ENCODE data around the gene MMP24.
"Not testable (repeated sequence)": the region's sequence is repeated elsewhere in the genome, so short reads cannot be mapped to it uniquely, and the experiment has no call there.

MMP24 gene

GRCh38 chr20:35226126-35226883 lies at the start of gene MMP24:
Gene MMP24, plus strand, starts transcription at chr20:35226690. Its CDS starts 49 bp downstream, at chr20:35226739.
- DNase-seq, result no peak

DNA sequence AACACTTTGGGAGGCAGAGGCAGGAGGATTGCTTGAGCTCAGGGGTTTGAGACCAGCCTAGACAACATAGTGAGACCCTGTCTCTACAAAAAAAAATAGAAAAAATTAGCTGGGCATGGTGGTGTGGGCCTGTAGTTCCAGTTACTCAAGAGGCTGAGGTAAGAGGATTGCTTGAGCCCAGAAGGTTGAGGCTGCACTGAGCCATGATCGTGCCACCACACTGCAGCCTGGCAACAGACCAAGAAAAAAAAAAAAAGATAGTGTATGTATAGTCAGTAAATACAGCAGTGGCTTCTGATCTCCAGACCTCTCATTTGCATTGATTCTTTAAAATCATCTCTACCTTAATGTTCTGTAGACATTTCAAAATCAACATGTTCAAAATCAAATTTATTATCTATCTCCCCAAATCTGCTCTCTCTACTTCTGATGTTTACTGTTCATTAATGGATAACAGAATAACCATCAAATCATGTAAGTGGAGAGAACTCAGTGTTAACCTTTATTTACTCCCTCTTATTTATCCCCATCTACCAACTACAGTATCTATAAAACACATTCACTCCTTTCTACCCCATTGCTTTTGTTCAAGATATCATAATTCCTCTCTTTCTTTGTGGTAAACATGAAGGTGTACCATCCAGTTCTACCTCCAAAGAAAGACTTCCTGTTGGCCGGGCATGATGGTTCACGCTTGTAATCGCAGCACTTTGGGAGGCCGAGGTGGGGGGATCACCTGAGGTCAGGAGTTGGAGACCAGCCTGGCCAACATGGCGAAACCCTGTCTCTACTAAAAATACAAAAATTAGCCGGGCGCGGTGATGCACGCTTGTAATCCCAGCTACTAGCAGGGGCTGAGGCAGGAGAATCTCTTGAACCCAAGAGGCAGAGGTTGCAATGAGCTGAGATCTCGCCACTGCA lies 46.9 kb upstream of the MMP24 start:
- DNase-seq, result no peak

DNA sequence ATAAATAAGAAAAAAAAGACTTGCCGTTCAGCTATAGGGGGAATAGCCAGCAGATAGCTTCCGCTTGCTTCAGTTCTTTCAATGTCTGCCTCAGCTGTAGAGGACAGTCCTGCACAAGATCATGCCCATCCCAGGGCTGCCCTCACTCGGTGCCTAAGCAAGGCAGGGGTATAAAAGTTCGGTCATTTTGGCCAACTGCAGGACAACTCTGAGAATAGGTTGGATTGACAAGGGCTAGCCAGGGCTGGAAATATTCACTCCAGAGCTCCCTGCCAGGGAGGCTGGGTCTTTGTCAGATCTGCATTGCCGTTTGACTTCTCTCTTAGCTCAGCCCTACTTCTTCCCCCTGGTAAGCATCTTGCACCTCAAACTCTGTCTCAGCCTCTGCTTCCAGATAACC lies 46.2 kb upstream of the MMP24 start:
- DNase-seq, result no peak

GRCh38 chr20:35181731-35182130 lies 44.8 kb upstream of the MMP24 start:
- DNase-seq, result no peak

- not testable (repeated sequence) for DNase-seq
Measured at GRCh38 chr20:35186691-35187289, 39.7 kb upstream of the MMP24 start.

DNA sequence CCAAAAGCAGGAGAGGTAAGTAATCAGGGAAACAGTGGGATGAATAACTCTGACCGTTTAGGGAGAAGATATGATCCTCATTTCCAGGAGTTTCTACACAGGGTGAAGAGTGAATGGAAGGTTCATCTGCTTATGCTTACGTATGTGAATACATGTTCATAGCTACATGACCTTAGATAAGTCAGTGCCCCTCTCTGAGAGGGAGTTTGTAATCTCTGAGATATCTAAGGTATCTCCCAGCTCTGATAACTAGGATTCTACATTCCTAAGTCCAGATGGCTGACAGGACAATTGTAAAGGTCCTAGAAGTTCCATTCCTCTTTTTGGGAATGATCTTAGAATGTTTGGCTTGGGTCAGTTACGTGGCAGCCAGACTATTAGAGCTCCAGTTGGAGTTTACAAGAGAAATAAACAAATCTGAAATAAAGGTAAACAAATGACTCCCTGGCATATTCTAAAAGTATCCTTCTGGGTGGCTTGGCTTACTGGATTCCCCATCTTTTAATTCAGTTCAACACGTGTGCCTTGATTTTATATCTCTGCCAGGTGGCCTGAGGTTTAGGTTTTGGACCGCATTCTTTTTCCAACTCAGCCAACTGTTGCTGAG lies 38.8 kb upstream of the MMP24 start:
- DNase-seq, result no peak

- not testable (repeated sequence) for DNase-seq
Measured at GRCh38 chr20:35189223-35189622, 37.3 kb upstream of the MMP24 start.

DNA sequence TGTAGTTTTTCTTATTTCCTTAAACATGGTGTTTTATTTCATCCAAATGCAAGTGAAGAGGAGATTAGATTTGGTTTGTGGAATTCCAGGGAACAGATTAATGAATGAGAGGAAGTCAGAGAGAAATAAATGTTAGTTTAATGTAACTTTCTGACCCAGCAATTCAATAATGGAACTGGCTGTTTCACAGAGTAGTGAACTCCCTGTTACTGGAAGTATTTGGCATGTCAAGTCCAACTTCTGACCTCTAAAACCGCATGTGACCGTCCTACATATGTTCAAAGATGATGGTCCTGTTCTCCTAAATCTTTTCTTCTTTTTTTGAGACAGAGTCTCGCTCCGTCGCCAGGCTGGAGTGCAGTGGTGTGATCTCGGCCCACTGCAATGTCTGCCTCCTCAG lies 35.9 kb upstream of the MMP24 start:
- no peak for DNase-seq

- DNase-seq, result no peak
Measured at GRCh38 chr20:35191419-35192117, 34.9 kb upstream of the MMP24 start.

DNA sequence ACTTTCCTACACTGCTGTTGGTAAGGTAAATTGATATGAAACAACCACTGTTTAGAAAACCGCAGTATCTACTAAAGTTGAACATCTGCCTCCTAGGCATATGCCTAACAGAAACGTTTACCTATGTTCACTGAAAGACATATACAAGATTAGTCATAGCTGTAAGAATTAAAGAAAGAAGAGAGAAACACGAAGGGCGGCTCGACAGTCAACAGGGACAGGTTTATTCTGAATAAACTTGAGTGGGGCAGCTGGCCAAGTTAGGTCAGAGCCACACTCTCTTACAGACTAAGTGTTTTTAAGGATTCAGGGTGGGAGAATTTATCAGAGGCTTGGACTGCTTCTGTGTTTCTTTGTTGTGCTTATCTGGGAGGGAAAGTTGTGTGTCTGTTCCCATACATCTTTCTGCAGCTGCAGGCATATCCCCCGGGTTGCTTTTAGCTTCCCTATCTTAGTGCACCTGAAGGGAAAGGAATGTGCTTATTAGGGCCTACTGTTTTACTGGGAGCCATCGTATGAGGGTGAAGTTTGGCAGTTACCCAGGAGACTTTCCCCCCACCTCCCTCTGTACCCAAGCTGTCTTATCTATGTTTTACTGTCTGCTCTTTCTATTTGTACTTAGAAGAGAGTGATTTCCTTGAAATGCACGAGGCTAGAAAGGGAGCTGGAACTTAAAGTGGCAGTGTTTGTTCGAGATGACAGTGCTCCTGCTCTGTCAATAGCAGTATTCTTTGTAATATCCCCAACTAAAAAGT lies 34.2 kb upstream of the MMP24 start:
- DNase-seq, result no peak

DNA sequence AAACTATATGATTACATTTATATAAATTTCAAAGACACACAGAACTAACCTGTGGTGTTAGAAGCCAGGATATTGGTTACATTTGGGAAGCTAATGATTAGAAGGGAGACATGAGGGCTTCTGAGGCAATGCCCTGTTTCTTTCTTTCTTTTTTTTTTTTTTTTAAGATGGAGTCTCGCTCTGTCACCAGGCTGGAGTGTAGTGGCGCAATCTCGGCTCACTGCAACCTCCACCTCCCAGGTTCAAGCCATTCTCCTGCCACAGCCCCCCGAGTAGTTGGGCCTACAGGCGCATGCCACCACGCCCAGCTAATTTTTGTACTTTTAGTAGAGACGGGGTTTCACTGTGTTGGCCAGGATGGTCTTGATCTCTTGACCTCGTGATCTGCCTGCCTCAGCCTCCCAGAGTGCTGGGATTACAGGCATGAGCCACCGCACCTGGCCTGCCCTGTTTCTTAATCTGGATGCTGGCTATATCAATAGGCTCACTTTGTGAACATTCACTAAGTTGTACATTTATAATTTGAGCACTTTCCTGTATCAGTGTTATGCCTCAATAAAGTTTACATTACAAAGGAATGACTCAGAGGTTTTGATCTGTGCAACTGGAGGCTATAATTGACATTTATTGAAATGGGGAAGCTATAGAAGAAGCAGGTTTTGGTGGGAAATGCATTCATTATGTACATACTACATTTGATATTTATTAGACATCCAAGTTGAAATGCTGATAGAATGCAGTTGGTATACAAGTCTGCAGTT lies 33.3 kb upstream of the MMP24 start:
- DNase-seq, result not testable (repeated sequence)

DNA sequence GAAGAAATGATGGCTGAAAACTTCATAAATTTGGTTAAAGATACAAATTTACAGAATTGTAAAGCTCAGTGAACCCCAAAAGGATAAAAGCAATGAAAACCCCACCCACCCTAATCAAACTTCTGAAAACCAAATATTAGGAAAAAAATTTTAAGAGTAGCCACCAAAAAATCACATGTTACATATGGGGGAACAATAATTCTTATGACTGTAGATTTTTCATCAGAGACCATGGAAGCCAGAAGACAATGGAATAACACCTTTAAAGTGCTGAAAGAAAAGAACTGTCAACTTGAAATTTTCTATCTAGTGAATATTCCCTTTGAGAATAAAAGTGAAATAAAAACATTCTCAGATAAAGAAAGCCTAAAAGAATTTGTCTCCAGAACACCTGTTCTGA lies 30.2 kb upstream of the MMP24 start:
- DNase-seq, result no peak

DNA sequence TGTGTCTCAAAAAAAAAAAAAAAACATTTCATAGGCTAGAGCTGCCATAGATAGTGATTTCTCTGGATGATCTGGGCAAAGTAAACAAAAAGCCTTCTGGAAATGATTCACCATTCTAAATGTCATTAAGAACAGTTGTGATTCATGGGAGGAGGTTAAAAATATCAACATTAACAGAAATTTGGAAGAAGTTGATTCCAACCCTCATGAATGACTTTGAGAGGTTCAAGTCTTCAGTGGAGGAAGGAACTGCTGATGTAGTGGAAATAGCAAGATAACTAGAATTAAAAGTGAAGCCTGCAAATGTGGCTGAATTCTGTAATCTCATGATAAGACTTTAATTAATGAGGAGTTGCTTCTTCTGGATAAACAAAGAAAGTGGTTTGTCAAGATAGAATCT lies 26.8 kb upstream of the MMP24 start:
- no peak for DNase-seq

GRCh38 chr20:35200267-35200666 lies 26.2 kb upstream of the MMP24 start:
- DNase-seq, result no peak

GRCh38 chr20:35201467-35201866 lies 25.0 kb upstream of the MMP24 start:
- not testable (repeated sequence) for DNase-seq

GRCh38 chr20:35206802-35207201 lies 19.7 kb upstream of the MMP24 start:
- no peak for DNase-seq

- DNase-seq, result peak; percentile 46
Measured at GRCh38 chr20:35207950-35208611, 18.4 kb upstream of the MMP24 start.

DNA sequence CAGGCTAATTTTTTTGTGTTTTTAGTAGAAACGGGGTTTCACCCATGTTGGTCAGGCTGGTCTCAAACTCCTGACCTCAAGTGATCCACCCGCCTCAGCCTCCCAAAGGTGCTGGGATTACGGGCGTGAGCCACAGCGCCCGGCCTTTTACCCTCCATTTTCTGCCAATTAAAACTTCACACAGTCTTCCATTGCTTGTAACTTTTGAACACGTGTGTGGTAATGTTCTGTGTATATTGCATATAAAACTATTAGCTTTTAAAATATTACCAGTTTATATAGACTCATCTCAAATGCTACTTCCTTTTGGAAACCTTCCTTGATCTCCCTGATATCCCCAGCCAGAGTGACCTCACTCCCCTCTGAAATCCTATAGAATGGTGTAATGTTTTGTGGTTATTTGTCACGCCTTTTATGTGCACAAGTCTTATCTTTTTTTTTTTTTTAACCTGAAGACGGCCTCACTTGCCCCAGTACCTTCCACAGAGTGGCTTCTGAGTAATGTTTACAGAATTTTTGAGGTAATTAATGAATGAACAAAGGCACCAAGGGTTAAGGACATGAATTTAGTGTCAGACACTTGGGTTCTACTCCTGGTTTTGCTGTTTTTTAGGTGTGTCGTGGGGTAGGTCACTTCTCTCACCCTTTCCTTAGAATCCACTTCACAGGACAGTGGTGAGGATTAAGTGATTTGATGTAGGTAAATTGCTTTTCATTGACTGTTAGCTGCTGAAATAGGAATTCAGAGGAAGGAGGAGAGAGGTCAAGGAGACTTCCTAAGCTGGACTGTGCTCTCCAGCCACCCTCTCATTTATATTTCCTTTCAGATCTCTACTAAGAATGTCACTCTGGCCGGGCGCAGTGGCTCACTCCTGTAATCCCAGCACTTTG lies 11.2 kb upstream of the MMP24 start:
- DNase-seq, result no peak

- DNase-seq, result no peak
Measured at GRCh38 chr20:35216541-35216940, 9.9 kb upstream of the MMP24 start.

Data from amniotic stem cell (primary cell).